CD4-positive, CD25-positive, alpha-beta regulatory T cell (primary cell): ENCODE measurements around the gene GRHPR. TPM values are rescaled to one million over a fixed set of nuclear protein-coding genes. Genes with fewer than 3 reads are reported as not detected.

Experiments used
- ATAC-seq, 2 donors: fragments of 150-1000 bp; cut with Tn5 transposase; one replicate each; pipeline ENCODE4 v1.10.0; 2021; ENCODE audit warnings: low read depth in 2 of 2, moderate number of reproducible peaks in 2 of 2, moderate library complexity in 1 of 2
- DNase-seq, 3 donors: peaks; one replicate each; pipeline versions ENCODE4 v3.0.0 to v3.0.0-alpha.2; 2012 to 2022; ENCODE audit warnings: mixed read lengths in 1 of 3
- H3K27ac ChIP-seq: one replicate; pipeline ENCODE4 v1.7.0; 2013; ENCODE audit warnings: mild to moderate bottlenecking, low read length; ENCODE audit not compliant: insufficient read depth, poor library complexity, severe bottlenecking
- H3K27me3 ChIP-seq: one replicate; pipeline ENCODE4 v1.7.0; 2013; ENCODE audit warnings: low read length; ENCODE audit not compliant: control insufficient read depth, insufficient read depth
- H3K36me3 ChIP-seq: one replicate; pipeline ENCODE4 v1.7.0; 2013; ENCODE audit warnings: mild to moderate bottlenecking, low read length, moderate library complexity; ENCODE audit not compliant: control insufficient read depth, insufficient read depth
- H3K4me1 ChIP-seq: 2 replicates; pipeline ENCODE4 v1.7.0; 2013; ENCODE audit warnings: mild to moderate bottlenecking, low read length; ENCODE audit not compliant: insufficient read depth, control insufficient read depth, poor library complexity, severe bottlenecking
- H3K4me3 ChIP-seq: one replicate; pipeline ENCODE4 v1.7.0; 2013; ENCODE audit warnings: low read depth, mild to moderate bottlenecking, low read length, moderate library complexity
- H3K9me3 ChIP-seq, 2 experiments: 1 replicate in 1 of 2; 2 replicates in 1 of 2; pipeline ENCODE4 v1.7.0; 2013; ENCODE audit warnings: low read length in 2 of 2, mild to moderate bottlenecking in 1 of 2, moderate library complexity in 1 of 2; ENCODE audit not compliant: control insufficient read depth in 2 of 2
- H3K27ac Mint-ChIP-seq, 3 donors: one replicate each; pipeline ENCODE4 v1.8.0; 2020 to 2022; ENCODE audit warnings: mild to moderate bottlenecking in 3 of 3, mixed read lengths in 3 of 3, moderate library complexity in 2 of 3
- H3K27me3 Mint-ChIP-seq: one replicate; pipeline ENCODE4 v1.8.0; 2022; ENCODE audit warnings: mild to moderate bottlenecking, mixed read lengths
- H3K36me3 Mint-ChIP-seq: one replicate; pipeline ENCODE4 v1.8.0; 2020; ENCODE audit warnings: mixed read lengths
- H3K4me1 Mint-ChIP-seq, 4 donors: one replicate each; pipeline ENCODE4 v1.8.0; 2020 to 2022; ENCODE audit warnings: mixed read lengths in 4 of 4, mild to moderate bottlenecking in 1 of 4
- H3K4me3 Mint-ChIP-seq, 4 donors: one replicate each; pipeline ENCODE4 v1.8.0; 2020 to 2022; ENCODE audit warnings: mild to moderate bottlenecking in 4 of 4, mixed read lengths in 4 of 4, moderate library complexity in 3 of 4
- H3K9me3 Mint-ChIP-seq, 7 donors: one replicate each; pipeline ENCODE4 v1.8.0; 2020 to 2022; ENCODE audit warnings: mixed read lengths in 7 of 7, mild to moderate bottlenecking in 3 of 7, moderate library complexity in 2 of 7
- polyA plus RNA-seq, 4 donors: library from polyadenylated mRNA; unstranded; fragments of 300-500 nt; fragmentation: Illumina TruSeq; gene quantifications; one replicate each; pipeline ENCODE4 v1.2.3, GENCODE V29; 2021
- total RNA-seq: library from RNA; stranded (reverse); gene quantifications from one replicate; pipeline ENCODE4 v1.2.3, GENCODE V29; 2022

The GRHPR gene
- total and polyA plus RNA-seq, 5 donors from 2014 or later = 36.6 to 73.9 (median 68.6) TPM

DNA sequence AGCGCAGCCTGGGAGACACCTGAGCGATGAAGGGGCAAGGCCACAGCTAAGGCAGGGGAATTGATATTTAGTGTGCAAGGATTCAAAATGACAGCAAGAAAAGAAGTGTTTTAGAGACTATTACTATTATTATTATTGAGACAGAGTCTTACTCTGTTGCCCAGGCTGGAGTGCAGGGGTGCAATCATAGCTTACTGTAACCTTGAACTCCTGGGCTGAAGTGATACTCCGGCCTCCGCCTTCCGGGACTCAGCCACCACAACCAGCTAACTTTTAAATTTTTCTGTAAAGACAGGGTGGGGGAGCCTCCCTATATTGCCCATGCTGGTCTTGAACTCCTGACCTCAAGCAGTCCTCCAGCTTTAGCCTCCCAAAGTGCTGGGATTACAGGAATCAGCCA, 3.3 kb upstream of the GRHPR start:
- H3K9me3 Mint-ChIP-seq = no peaks in the 10 kb centered on the region
- Histone ChIP-seq H3K4me3 (no peak overlapping the region), H3K9me3 (no peaks in the 10 kb centered on the region), H3K4me1 (peaks cover 27% of the 10 kb centered on the region), H3K27me3 (no peaks in the 10 kb centered on the region), H3K36me3 (no peaks in the 10 kb centered on the region), H3K27ac (no peak overlapping the region)
- no peak for DNase-seq
- H3K27me3 Mint-ChIP-seq = peaks cover 18% of the 10 kb centered on the region
- no peak overlapping the region for H3K27ac Mint-ChIP-seq
- H3K36me3 Mint-ChIP-seq = no peaks in the 10 kb centered on the region
- H3K4me3 Mint-ChIP-seq = peak overlapping the region in 2 of 4 donors; percentile 54 to 77
- ATAC-seq = no peak
- peaks cover 12 to 32% (median 25%) of the 10 kb centered on the region in 4 donors for H3K4me1 Mint-ChIP-seq

DNA sequence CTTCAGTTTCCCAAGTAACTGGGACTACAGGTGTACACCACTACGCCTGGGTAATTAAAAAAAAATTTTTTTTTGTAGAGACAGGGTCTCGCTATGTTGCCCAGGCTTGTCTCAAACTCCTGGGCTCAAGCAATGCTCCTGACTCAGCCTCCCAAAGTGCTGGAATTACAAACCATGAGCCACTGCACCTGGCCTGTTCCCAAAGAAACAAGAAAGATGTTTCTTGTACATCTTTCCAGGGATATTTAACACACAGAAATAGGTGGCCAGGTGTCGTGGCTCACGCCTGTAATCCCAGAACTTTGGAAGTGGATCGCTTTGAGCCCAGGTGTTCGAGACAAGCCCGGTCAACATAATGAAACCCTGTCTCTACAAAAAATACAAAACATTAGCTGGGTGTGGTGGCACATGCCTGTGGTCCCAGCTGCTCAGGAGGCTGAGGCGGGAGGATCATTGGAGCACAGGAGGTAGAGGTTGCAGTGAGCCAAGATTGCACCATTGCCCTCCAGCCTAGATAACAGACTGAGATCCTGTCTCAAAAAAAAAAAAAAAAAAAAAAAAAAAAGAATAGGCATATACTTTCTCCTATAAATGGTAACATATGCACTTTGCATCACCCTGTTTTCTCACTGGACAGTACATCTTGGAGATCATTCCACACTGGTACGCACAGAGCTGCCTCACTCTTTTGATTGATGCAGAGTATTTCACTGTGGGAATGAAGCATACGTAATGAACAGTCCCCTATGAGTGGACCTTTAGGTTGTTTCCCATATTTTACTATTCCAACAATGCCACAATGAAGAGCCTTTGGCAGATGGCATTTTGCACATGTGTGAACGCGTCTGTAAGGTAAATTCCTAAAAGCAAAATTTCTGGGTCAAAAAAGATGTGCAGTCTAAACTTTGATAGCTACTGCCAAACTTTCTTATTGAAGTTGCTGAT, 2.0 kb upstream of the GRHPR start:
- peak overlapping the region in 2 of 3 donors; percentile 20 to 71 for H3K27ac Mint-ChIP-seq
- Histone ChIP-seq H3K4me3 (no peak overlapping the region), H3K27ac (no peak overlapping the region), H3K9me3 (no peaks in the 10 kb centered on the region), H3K36me3 (peaks cover 1% of the 10 kb centered on the region), H3K4me1 (peaks cover 23% of the 10 kb centered on the region), H3K27me3 (no peaks in the 10 kb centered on the region)
- DNase-seq = no peak
- no peaks in the 10 kb centered on the region for H3K36me3 Mint-ChIP-seq
- no peaks in the 10 kb centered on the region for H3K9me3 Mint-ChIP-seq
- ATAC-seq = no peak
- peak overlapping the region in 3 of 4 donors; percentile 21 to 94 (median 41) for H3K4me3 Mint-ChIP-seq
- peaks cover 6 to 32% (median 17%) of the 10 kb centered on the region in 4 donors for H3K4me1 Mint-ChIP-seq
- peaks cover 4% of the 10 kb centered on the region for H3K27me3 Mint-ChIP-seq

DNA sequence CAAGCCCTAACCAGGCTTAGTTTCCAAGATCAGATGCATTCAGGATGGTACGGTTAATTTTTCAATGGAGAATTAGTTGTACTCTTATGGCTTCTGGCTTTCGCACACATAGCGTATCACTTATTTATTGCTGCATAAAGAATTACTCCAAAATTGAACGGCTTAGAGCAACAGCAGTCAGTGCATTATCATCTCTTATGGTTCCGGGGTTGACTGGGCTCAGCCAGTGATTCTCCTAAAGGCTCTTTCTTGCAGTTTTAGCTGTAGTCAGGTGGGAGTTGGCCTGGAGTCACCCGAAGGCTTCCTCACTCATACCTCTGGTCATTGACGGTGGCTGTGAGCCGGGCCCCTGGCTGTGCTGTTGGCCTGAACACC, 595 bp upstream of the GRHPR start:
- ATAC-seq (no peak), DNase-seq (no peak)
- Histone ChIP-seq H3K36me3 (peaks cover 13% of the 10 kb centered on the region), H3K27ac (peak overlapping the region; percentile 69), H3K27me3 (no peaks in the 10 kb centered on the region), H3K4me1 (peaks cover 23% of the 10 kb centered on the region), H3K9me3 (no peaks in the 10 kb centered on the region), H3K4me3 (peak overlapping the region; percentile 70)
- H3K4me3 Mint-ChIP-seq = peak overlapping the region; percentile 93 to 95 (median 94)
- H3K4me1 Mint-ChIP-seq = peaks cover 6 to 37% (median 17%) of the 10 kb centered on the region in 4 donors
- H3K27ac Mint-ChIP-seq = peak overlapping the region; percentile 94 to 95 (median 94)
- H3K9me3 Mint-ChIP-seq = no peaks in the 10 kb centered on the region
- H3K27me3 Mint-ChIP-seq = no peaks in the 10 kb centered on the region
- peaks cover 3% of the 10 kb centered on the region for H3K36me3 Mint-ChIP-seq

DNA sequence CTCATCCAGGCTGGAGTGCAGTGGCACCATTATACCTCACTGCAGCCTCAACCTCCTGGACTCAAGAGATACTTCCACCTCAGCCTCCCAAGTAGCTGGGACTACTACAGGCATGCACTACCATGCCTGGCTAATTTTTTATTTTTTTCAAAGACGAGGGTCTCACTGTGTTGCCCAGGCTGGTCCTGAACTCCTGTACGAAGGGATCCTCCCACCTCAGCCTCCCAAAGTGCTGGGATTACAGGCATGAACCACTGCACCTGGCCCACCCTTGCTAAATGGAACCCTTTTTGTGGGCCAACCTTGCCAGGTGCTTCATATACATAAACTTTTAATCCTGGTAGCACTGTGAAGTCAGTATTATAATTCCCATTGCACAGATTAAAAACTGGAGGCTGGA, 1.0 kb downstream of the GRHPR start:
- Histone ChIP-seq H3K4me1 (peaks cover 23% of the 10 kb centered on the region), H3K27me3 (no peaks in the 10 kb centered on the region), H3K4me3 (peak overlapping the region; percentile 79), H3K9me3 (no peaks in the 10 kb centered on the region), H3K27ac (peak overlapping the region; percentile 69), H3K36me3 (peaks cover 29% of the 10 kb centered on the region)
- no peaks in the 10 kb centered on the region for H3K9me3 Mint-ChIP-seq
- H3K4me3 Mint-ChIP-seq = peak overlapping the region; percentile 93 to 95 (median 94)
- DNase-seq (no peak), ATAC-seq (no peak)
- peaks cover 6 to 39% (median 18%) of the 10 kb centered on the region in 4 donors for H3K4me1 Mint-ChIP-seq
- H3K27ac Mint-ChIP-seq = peak overlapping the region; percentile 20 to 94 (median 88)
- H3K36me3 Mint-ChIP-seq = peaks cover 3% of the 10 kb centered on the region
- H3K27me3 Mint-ChIP-seq = no peaks in the 10 kb centered on the region

DNA sequence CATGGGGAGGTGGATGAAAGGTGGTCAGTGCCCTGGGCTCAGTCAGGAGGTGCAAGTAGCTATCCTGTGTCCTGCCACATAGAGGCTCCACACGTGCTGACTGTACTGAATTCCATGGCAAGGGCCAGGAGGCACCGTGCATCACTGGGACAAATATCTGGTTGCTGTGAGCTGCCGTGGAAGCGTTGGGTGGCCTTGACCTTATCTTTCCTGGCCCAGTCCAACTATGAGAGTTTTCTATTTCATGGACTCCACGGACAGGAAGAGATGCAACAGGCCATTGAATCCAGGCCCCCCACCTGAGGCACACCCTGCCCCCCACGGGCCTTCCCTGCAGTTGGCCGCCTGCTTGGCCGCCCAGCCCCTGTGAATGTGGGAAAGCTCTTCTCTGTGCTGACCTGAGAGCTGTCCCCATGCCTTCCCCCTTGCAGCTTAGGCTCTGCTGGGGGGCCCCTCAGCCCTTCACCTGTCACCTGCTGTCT, 1.7 kb downstream of the GRHPR start:
- ATAC-seq (no peak), DNase-seq (no peak)
- Mint-ChIP-seq H3K36me3 (peaks cover 3% of the 10 kb centered on the region), H3K27ac (peak overlapping the region in 2 of 3 donors; percentile 88 to 94), H3K9me3 (no peaks in the 10 kb centered on the region), H3K4me1 (peaks cover 6 to 39% (median 17%) of the 10 kb centered on the region in 4 donors), H3K4me3 (peak overlapping the region in 2 of 4 donors; percentile 94 to 95), H3K27me3 (no peaks in the 10 kb centered on the region)
- H3K9me3 ChIP-seq = no peaks in the 10 kb centered on the region
- H3K27me3 ChIP-seq = no peaks in the 10 kb centered on the region
- H3K36me3 ChIP-seq = peaks cover 32% of the 10 kb centered on the region
- no peak overlapping the region for H3K4me3 ChIP-seq
- H3K4me1 ChIP-seq = peaks cover 23% of the 10 kb centered on the region
- no peak overlapping the region for H3K27ac ChIP-seq

DNA sequence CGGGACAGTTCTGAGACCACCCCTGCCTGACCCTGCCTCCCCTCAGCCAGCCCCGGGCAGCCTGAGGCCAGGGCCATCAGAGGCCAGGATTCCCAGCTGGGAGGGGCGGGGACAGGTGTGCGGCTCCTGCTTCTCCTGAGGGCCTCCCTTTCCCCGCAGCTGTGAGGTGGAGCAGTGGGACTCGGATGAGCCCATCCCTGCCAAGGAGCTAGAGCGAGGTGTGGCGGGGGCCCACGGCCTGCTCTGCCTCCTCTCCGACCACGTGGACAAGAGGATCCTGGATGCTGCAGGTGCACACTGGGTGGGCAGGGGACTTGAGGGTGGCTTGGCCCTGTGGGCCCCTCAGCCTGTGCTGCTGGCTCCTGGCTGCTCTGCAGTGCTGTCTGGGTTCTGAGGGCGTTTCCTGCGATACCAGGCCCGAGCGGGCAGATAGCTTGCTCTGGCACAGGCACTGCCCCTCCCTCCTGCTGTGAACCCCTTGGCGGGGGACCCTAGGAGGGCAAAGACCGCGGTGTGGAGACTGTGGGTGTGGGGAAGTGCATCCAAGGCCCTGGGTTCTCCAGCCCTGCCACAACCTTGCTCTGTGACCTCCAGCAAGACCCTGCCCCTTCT, 2.3 kb downstream of the GRHPR start:
- ATAC-seq = no peak
- H3K4me3 Mint-ChIP-seq = no peak overlapping the region
- Histone ChIP-seq H3K27ac (no peak overlapping the region), H3K4me3 (no peak overlapping the region), H3K4me1 (peaks cover 23% of the 10 kb centered on the region), H3K27me3 (no peaks in the 10 kb centered on the region), H3K9me3 (no peaks in the 10 kb centered on the region), H3K36me3 (peaks cover 32% of the 10 kb centered on the region)
- peaks cover 6 to 39% (median 17%) of the 10 kb centered on the region in 4 donors for H3K4me1 Mint-ChIP-seq
- peaks cover 3% of the 10 kb centered on the region for H3K36me3 Mint-ChIP-seq
- no peak for DNase-seq
- H3K9me3 Mint-ChIP-seq = no peaks in the 10 kb centered on the region
- H3K27me3 Mint-ChIP-seq = no peaks in the 10 kb centered on the region
- H3K27ac Mint-ChIP-seq = no peak overlapping the region

DNA sequence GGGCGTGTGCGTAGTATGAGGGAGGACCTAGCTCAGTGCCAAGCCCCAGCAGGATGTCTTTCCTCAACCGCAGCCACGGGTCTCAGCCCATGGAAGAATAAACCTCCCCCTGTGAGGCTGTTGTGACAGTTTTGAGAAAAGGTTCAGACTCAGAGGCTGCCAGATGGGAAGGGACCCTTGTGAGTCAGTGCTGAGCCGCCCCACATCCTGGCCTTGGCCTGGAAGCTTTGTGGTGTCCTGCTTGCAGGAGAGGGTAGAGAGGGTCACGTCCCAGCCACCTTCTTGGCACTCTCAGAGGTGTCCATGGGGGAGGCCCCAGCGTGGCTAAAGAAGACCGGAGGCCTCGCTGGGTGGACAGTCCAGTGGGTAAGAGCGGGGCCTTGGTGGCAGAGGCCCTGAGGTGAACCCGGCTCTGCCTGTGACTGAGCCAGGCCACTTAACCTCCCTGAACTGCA, 2.8 kb downstream of the GRHPR start:
- H3K9me3 Mint-ChIP-seq = no peaks in the 10 kb centered on the region
- ATAC-seq (no peak), DNase-seq (no peak)
- H3K4me1 Mint-ChIP-seq = peaks cover 6 to 39% (median 17%) of the 10 kb centered on the region in 4 donors
- no peak overlapping the region for H3K27ac Mint-ChIP-seq
- peaks cover 3% of the 10 kb centered on the region for H3K36me3 Mint-ChIP-seq
- Histone ChIP-seq H3K27me3 (no peaks in the 10 kb centered on the region), H3K4me1 (peaks cover 23% of the 10 kb centered on the region), H3K9me3 (no peaks in the 10 kb centered on the region), H3K27ac (no peak overlapping the region), H3K36me3 (peaks cover 35% of the 10 kb centered on the region), H3K4me3 (no peak overlapping the region)
- no peaks in the 10 kb centered on the region for H3K27me3 Mint-ChIP-seq
- no peak overlapping the region for H3K4me3 Mint-ChIP-seq
